ENCODE data around the gene MRPL21. TPM values are rescaled to one million over a fixed set of nuclear protein-coding genes. Genes with fewer than 3 reads are reported as not detected.

MRPL21 gene
- total and polyA plus RNA-seq, 2 experiments from 2014 or later: 62.4 to 232 TPM

DNA sequence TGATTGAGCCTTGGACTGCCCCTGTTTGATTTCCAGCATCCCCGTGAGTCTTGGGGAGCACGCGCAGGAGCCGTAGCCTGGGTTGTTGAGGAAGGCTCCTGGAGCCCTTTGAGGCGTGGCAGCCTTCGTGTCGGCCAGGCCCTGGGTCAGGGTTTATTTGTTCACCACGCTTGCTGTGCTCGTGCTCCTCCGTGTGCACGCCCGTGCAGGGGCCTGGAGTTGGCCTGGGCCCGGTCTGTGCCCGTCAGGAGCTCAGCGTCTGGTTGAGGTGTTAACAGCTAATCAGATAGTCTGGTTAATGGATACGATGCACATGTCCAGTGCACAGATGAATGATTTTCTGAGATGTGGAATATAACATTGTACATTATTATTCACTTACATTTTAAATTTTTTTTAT lies 8.1 kb upstream of the MRPL21 start:
- ATAC-seq (no peak), DNase-seq (ENCODE audit: low spot score) (no peak)
- no peaks in the 10 kb centered on the region for H4K20me1 ChIP-seq (replicated peaks; ENCODE audit: insufficient read depth)
- Mint-ChIP-seq H3K9me3 (no peaks in the 10 kb centered on the region; the same call in 2 of the 3 replicates), H3K36me3 (ENCODE audit: low read depth) (peaks cover 68% of the 10 kb centered on the region), H3K27me3 (ENCODE audit: insufficient read depth, low read depth, poor library complexity) (peaks cover 7% of the 10 kb centered on the region), H3K27ac (no peak overlapping the region), H3K4me3 (no peak overlapping the region), H3K4me1 (no peaks in the 10 kb centered on the region)
- no peaks in the 10 kb centered on the region for H3K27me3 ChIP-seq (ENCODE audit: insufficient read depth)
- H3F3A ChIP-seq (replicated peaks; ENCODE audit: low read depth): no peaks in the 10 kb centered on the region
- H3K27ac ChIP-seq (ENCODE audit: low read depth): no peak overlapping the region
- peaks cover 16% of the 10 kb centered on the region; the same call in 1 of the 2 replicates for H3K36me3 ChIP-seq (ENCODE audit: insufficient read depth)
- H2AFZ ChIP-seq: no peak overlapping the region
- H3K4me3 ChIP-seq: no peak overlapping the region
- no peak overlapping the region for H3K4me2 ChIP-seq
- H3K9me2 ChIP-seq (ENCODE audit: insufficient read depth): no peaks in the 10 kb centered on the region
- H3K79me2 ChIP-seq (replicated peaks; ENCODE audit: insufficient read depth): no peaks in the 10 kb centered on the region; the same call in 1 of the 2 replicates
- no peaks in the 10 kb centered on the region for H3K4me1 ChIP-seq (ENCODE audit: insufficient read depth)
- TF ChIP-seq, protein P1, sequence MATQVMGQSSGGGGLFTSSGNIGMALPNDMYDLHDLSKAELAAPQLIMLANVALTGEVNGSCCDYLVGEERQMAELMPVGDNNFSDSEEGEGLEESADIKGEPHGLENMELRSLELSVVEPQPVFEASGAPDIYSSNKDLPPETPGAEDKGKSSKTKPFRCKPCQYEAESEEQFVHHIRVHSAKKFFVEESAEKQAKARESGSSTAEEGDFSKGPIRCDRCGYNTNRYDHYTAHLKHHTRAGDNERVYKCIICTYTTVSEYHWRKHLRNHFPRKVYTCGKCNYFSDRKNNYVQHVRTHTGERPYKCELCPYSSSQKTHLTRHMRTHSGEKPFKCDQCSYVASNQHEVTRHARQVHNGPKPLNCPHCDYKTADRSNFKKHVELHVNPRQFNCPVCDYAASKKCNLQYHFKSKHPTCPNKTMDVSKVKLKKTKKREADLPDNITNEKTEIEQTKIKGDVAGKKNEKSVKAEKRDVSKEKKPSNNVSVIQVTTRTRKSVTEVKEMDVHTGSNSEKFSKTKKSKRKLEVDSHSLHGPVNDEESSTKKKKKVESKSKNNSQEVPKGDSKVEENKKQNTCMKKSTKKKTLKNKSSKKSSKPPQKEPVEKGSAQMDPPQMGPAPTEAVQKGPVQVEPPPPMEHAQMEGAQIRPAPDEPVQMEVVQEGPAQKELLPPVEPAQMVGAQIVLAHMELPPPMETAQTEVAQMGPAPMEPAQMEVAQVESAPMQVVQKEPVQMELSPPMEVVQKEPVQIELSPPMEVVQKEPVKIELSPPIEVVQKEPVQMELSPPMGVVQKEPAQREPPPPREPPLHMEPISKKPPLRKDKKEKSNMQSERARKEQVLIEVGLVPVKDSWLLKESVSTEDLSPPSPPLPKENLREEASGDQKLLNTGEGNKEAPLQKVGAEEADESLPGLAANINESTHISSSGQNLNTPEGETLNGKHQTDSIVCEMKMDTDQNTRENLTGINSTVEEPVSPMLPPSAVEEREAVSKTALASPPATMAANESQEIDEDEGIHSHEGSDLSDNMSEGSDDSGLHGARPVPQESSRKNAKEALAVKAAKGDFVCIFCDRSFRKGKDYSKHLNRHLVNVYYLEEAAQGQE (IDR thresholded peaks at IDR 0.05; ENCODE audit: unreplicated experiment): no peak
- TF ChIP-seq EZH2phosphoT487 (IDR thresholded peaks at IDR 0.05; ENCODE audit: unreplicated experiment) (no peak), JUNB (IDR thresholded peaks at IDR 0.05; ENCODE audit: unreplicated experiment) (no peak), POLR2AphosphoS5 (IDR thresholded peaks at IDR 0.05; ENCODE audit: low read depth) (no peak), ZNF114 (CRISPR knock-in tag; IDR thresholded peaks at IDR 0.05) (no peak), NANOG (IDR thresholded peaks at IDR 0.05; ENCODE audit: borderline replicate concordance) (no peak), CREB1 (CRISPR knock-in tag; IDR thresholded peaks at IDR 0.05; ENCODE audit: low read depth) (no peak)
- TF ChIP-seq, protein P2, sequence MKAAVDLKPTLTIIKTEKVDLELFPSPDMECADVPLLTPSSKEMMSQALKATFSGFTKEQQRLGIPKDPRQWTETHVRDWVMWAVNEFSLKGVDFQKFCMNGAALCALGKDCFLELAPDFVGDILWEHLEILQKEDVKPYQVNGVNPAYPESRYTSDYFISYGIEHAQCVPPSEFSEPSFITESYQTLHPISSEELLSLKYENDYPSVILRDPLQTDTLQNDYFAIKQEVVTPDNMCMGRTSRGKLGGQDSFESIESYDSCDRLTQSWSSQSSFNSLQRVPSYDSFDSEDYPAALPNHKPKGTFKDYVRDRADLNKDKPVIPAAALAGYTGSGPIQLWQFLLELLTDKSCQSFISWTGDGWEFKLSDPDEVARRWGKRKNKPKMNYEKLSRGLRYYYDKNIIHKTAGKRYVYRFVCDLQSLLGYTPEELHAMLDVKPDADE (IDR thresholded peaks at IDR 0.05): no peak
- TF ChIP-seq, protein P3, sequence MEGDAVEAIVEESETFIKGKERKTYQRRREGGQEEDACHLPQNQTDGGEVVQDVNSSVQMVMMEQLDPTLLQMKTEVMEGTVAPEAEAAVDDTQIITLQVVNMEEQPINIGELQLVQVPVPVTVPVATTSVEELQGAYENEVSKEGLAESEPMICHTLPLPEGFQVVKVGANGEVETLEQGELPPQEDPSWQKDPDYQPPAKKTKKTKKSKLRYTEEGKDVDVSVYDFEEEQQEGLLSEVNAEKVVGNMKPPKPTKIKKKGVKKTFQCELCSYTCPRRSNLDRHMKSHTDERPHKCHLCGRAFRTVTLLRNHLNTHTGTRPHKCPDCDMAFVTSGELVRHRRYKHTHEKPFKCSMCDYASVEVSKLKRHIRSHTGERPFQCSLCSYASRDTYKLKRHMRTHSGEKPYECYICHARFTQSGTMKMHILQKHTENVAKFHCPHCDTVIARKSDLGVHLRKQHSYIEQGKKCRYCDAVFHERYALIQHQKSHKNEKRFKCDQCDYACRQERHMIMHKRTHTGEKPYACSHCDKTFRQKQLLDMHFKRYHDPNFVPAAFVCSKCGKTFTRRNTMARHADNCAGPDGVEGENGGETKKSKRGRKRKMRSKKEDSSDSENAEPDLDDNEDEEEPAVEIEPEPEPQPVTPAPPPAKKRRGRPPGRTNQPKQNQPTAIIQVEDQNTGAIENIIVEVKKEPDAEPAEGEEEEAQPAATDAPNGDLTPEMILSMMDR (conservative IDR thresholded peaks at IDR 0.05; ENCODE audit: low read depth in 2 of 2): no peak

DNA sequence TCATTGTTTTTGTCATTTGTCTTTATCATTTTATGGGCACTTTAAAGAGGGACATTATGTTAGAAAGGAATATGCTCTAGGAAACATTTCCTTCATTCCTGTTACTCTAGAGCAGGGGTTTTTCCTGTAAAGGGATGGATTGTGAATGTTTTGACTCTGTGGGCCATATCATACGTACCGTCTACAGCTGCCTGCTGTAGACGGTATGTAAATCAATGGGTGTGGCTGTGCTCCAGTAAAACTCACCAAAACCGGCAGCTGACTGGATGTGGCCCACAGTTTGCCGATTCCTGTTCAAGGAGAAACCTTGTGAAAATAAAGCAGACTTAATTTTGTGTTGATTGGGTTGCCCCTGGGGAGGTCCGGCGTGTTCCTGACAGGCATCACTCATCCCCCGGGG lies 7.3 kb upstream of the MRPL21 start:
- Mint-ChIP-seq H3K27me3 (ENCODE audit: insufficient read depth, low read depth, poor library complexity) (peaks cover 7% of the 10 kb centered on the region), H3K36me3 (ENCODE audit: low read depth) (peaks cover 60% of the 10 kb centered on the region), H3K4me1 (no peaks in the 10 kb centered on the region), H3K4me3 (no peak overlapping the region), H3K9me3 (no peaks in the 10 kb centered on the region), H3K27ac (no peak overlapping the region)
- Histone ChIP-seq H3K27me3 (ENCODE audit: insufficient read depth) (no peaks in the 10 kb centered on the region), H3K9me2 (ENCODE audit: insufficient read depth) (no peaks in the 10 kb centered on the region), H3K4me3 (no peak overlapping the region), H3K4me1 (ENCODE audit: insufficient read depth) (no peaks in the 10 kb centered on the region), H3K27ac (ENCODE audit: low read depth) (no peak overlapping the region), H3K4me2 (no peak overlapping the region), H4K20me1 (replicated peaks; ENCODE audit: insufficient read depth) (no peaks in the 10 kb centered on the region), H3F3A (replicated peaks; ENCODE audit: low read depth) (0 out of 2 replicates have a peak, but pooled peaks cover under 1% of the 10 kb centered on the region), H2AFZ (no peak overlapping the region), H3K79me2 (replicated peaks; ENCODE audit: insufficient read depth) (peaks cover 4% of the 10 kb centered on the region), H3K36me3 (ENCODE audit: insufficient read depth) (peaks cover 15% of the 10 kb centered on the region; the same call in 1 of the 2 replicates)
- ATAC-seq: no peak
- no peak for DNase-seq (ENCODE audit: low spot score)
- no peak for TF ChIP-seq STAT1 (IDR thresholded peaks at IDR 0.05; ENCODE audit: unreplicated experiment)
- TF ChIP-seq NANOG (IDR thresholded peaks at IDR 0.05; ENCODE audit: borderline replicate concordance): no peak
- TF ChIP-seq, protein P1 (IDR thresholded peaks at IDR 0.05; ENCODE audit: unreplicated experiment): no peak
- no peak for TF ChIP-seq ZNF331 (CRISPR knock-in tag; IDR thresholded peaks at IDR 0.05; ENCODE audit: low read depth)
- TF ChIP-seq JUNB (IDR thresholded peaks at IDR 0.05; ENCODE audit: unreplicated experiment): no peak
- TF ChIP-seq EZH2phosphoT487 (IDR thresholded peaks at IDR 0.05; ENCODE audit: unreplicated experiment): no peak
- no peak for TF ChIP-seq EZH2 (IDR thresholded peaks at IDR 0.05; ENCODE audit: low read depth, unreplicated experiment)
- no peak for TF ChIP-seq ZNF114 (CRISPR knock-in tag; IDR thresholded peaks at IDR 0.05)

Measured in GM23338 (cell line).